Myocyte (in vitro differentiated cells): ENCODE data around the gene SVBP. TPM values are rescaled to one million over a fixed set of nuclear protein-coding genes. Genes with fewer than 3 reads are reported as not detected.

Experiments
- DNase-seq: peaks from one replicate; pipeline ENCODE4 v3.0.0-alpha.2; 2012; ENCODE audit warnings: low read depth
- total RNA-seq: library from RNA; depleted of rRNA; stranded (reverse); fragments of >200 nt; gene quantifications from 2 replicates; pipeline ENCODE4 v1.2.3, GENCODE V29; 2014

The SVBP gene
- total RNA-seq, 1 donor from 2014 or later, result 30.7 TPM

DNA sequence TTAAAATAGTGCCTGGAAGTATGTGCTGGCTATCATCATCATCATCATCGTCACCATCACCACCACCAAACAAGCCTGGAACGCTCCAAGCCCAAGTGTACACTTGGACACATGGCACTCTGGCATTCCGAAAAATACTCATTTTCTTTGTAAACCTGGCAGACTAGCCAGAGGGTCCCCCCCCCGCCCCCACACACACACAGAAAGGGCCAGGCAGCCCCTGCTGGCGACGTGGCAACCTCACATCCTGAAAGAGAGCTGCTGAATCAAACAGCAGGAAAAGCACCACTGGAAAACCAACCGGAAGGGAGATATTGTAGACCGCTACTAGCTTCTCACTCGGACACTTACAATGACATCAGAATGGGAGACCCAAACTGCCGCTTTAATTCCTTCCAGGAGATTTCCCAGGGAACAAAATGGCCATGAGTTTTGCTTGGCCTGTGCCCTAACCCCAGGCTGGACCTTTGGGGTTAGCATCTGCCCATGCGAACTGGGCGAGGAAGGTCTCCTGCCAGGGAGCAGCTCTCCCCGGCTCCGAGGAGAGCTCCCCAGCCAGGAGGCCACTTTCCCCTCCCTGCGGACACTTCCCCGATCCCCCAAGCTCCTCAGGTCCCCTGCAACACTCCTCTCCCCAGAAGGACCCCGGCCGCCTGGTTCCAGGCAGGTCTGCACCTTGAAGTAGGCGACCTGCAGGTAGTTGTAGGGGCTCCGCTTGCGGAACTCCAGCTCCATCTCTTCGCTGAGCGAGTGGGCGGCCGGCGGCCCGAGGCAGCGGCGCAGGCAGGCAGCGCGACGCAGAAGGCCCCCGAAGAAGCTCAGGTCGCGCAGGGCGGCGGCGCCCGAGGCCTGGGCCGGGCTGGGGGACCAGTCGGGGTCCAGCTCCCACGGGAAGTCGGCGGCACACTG, 51.1 kb downstream of the SVBP start:
- DNase-seq, result peak; percentile 76

DNA sequence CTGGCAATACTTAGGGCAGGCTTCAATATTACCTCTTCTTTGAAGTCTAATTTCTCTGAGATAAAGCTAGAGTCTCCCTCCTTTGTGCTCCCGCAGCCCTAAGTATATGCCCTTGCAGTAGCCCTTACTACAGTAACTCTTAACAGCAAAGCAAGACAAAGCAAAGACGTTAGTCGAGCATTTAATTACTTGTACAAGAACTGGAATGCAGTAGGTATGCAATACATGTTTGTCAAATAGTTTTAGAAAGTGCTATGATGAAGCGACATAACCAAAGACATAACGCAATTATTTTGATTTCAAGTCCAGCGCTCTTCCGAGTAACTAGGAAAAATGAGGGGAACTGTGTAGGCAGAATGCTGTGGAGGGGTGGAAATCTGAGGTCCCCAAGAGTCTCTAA, 51.9 kb downstream of the SVBP start:
- DNase-seq, result peak; percentile 8

DNA sequence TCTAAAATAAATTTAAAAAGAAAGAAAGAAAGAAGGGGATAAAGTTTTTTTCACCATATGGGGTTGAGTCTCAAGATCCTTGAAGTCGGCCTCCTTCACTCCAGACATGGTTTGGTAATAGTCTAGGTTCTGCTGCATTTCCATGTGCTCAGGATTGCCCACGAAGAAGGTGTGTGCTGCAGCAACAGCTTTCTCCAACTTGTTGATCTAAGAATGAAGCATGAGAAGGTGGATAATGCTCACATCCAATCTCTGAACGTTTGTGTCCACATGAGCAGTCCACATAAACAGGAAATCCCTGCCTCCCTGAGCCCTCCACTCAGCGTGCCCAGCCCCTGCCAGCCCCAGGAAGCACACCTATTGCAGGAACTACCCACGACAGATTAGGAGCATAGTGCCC, 54.9 kb downstream of the SVBP start:
- no peak for DNase-seq

DNA sequence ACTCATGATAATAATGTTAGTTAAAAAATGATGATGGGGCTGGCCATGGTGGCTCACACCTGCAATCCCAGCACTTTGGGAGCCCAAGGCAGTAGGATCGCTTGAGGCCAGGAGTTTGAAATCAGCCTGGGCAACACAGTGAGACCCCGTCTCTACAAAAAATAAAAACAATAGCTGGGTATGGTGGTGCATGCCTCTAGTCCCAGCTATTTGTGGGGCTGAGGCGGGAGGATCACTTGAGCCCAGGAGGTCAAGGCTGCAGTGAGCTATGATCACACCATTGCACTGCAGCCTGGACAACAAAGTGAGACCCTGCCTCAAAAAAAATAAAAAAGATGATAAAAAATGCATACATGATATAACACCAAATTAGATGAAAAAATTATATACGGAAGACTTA, 55.6 kb downstream of the SVBP start:
- no peak for DNase-seq

DNA sequence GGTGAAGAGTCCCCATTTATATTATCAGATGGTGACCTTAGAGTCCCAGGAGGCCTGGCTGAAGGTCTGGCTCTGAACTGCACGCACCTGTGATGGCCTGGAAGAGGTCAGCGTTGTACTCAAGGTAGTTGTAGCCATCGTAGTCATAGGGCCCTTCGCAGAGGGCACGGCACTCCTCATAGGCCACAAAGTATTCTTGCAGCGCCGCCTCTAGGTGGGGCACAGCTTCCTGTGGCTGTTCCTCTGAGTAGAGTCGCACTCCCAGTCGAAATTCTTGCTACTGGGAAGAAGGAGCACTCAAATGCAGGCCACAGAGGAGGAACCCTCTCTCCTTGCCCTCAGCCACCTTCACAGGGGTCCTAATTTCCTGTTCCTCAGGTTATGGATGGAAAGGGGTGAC, 58.1 kb downstream of the SVBP start:
- DNase-seq, result no peak

DNA sequence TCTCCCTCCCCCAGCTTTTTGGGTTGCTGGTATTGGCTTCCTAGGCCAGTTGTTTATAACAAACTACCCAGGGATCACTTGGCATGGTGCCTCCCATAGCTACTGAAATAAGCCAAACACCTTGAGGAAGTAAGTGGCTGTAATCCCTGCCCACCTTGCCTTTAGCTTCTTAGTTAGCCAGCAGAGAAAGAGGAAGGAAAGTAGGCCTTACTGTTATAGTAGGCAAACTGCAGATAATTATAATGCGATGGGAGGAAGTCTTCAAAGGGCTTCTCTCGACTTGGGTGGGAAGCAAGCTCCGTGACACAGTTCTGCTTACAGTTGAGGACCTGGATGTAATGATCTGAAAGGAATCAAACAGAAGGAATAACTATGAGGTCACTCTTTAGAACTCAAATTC, 58.6 kb downstream of the SVBP start:
- DNase-seq, result no peak

DNA sequence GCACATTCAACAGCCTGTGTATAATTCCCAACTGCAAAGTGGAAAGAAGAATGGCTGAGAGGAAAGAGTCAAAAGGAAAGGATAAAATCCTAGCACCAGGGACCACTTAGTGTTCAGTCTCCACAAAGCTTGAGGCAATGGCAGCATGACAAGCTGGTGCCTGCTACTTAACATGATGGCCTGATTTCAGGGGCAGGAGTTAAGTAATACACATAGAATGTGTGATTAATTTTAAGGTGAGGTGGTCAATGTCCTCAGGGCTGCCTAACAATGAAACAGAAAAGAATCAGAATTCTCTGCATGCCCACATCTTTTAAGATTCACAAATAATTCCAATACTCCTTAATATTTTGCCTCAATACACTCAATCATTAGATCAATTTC, 59.3 kb downstream of the SVBP start:
- DNase-seq, result no peak

Other genes starting within 250 kb of the SVBP start
- 24.3 and 42.2 TPM in 2 replicates for gene PPIH, start 159.0 kb downstream of the SVBP start, total RNA-seq
- gene YBX1, start 135.0 kb downstream of the SVBP start, total RNA-seq, result 958 and 1,013 TPM in 2 replicates
- gene CLDN19, start 77.2 kb downstream of the SVBP start, total RNA-seq, result not detected in 2 replicates
- gene P3H1, start 50.4 kb downstream of the SVBP start, total RNA-seq, result 53.0 and 57.3 TPM in 2 replicates
- gene C1orf50, start 50.1 kb downstream of the SVBP start, total RNA-seq, result 7.9 and 12.5 TPM in 2 replicates
- gene TMEM269, start 32.4 kb downstream of the SVBP start, total RNA-seq, result 0.03 and 0.05 TPM in 2 replicates
- 15.1 and 15.9 TPM in 2 replicates for gene ERMAP, start 275 bp downstream of the SVBP start, total RNA-seq
- 10.8 and 11.1 TPM in 2 replicates for gene ZNF691, start 29.2 kb upstream of the SVBP start, total RNA-seq
- gene SLC2A1, start 141.5 kb upstream of the SVBP start, total RNA-seq, result 146 and 164 TPM in 2 replicates